OCI-LY1 (cell line): Measurements from ENCODE around the gene FYCO1.

Source experiments
- H2AFZ ChIP-seq: fragments of 200-600 bp; sonication (generic), shearing (Covaris generic); 2 replicates; pipeline ENCODE4 v1.6.0; 2014; ENCODE audit warnings: antibody characterized with exemption, mild to moderate bottlenecking, low read length
- H3F3A ChIP-seq: fragments of 200-600 bp; sonication (generic), shearing (Covaris generic); 2 replicates; pipeline ENCODE4 v1.6.0; 2014; ENCODE audit warnings: mild to moderate bottlenecking, antibody characterized with exemption, low read length, moderate library complexity; ENCODE audit not compliant: insufficient read depth
- H3K27ac ChIP-seq: fragments of 200-600 bp; sonication (generic); 2 replicates; pipeline ENCODE4 v1.5.1; 2014; ENCODE audit warnings: low read length, mixed run types, mild to moderate bottlenecking, low read depth; ENCODE audit not compliant: poor library complexity, severe bottlenecking
- H3K27me3 ChIP-seq: fragments of 200-600 bp; sonication (generic); 2 replicates; pipeline ENCODE4 v1.6.0; 2014; ENCODE audit warnings: antibody characterized with exemption, mild to moderate bottlenecking, low read length, moderate library complexity; ENCODE audit not compliant: insufficient read depth
- H3K36me3 ChIP-seq: fragments of 200-600 bp; sonication (generic); 2 replicates; pipeline ENCODE4 v1.6.1; 2014; ENCODE audit warnings: mild to moderate bottlenecking, antibody characterized with exemption, low read length, moderate library complexity, mixed read lengths; ENCODE audit not compliant: insufficient read depth
- H3K4me1 ChIP-seq: fragments of 200-600 bp; sonication (generic); 2 replicates; pipeline ENCODE4 v1.5.1; 2014; ENCODE audit warnings: mild to moderate bottlenecking, low read length, moderate library complexity; ENCODE audit not compliant: insufficient read depth, severe bottlenecking
- H3K4me2 ChIP-seq: fragments of 200-600 bp; sonication (generic), shearing (Covaris generic); 2 replicates; pipeline ENCODE4 v1.6.1; 2014; ENCODE audit warnings: low read length
- H3K4me3 ChIP-seq: fragments of 200-600 bp; sonication (generic); 2 replicates; pipeline ENCODE4 v1.5.1; 2014; ENCODE audit warnings: low read length, low read depth, mild to moderate bottlenecking, mixed read lengths; ENCODE audit not compliant: poor library complexity, severe bottlenecking
- H3K79me2 ChIP-seq: fragments of 200-600 bp; shearing (Covaris generic); 2 replicates; pipeline ENCODE4 v1.6.1; 2016; ENCODE audit warnings: mixed run types, low read length, mixed read lengths; ENCODE audit not compliant: insufficient read depth
- H3K9ac ChIP-seq: fragments of 200-600 bp; sonication (generic), shearing (Covaris generic); 2 replicates; pipeline ENCODE4 v1.6.1; 2014; ENCODE audit warnings: mild to moderate bottlenecking, low read length, mixed read lengths
- H3K9me2 ChIP-seq: fragments of 200-600 bp; sonication (generic), shearing (Covaris generic); 2 replicates; pipeline ENCODE4 v1.6.1; 2014; ENCODE audit warnings: low read depth, mild to moderate bottlenecking, low read length, mixed read lengths
- H3K9me3 ChIP-seq: fragments of 200-600 bp; shearing (Covaris generic); 2 replicates; pipeline ENCODE4 v1.6.1; 2014; ENCODE audit warnings: low read length, mixed read lengths
- H4K20me1 ChIP-seq: fragments of 200-600 bp; sonication (generic), shearing (Covaris generic); 2 replicates; pipeline ENCODE4 v1.6.0; 2016; ENCODE audit warnings: mild to moderate bottlenecking, low read length; ENCODE audit not compliant: insufficient read depth
- CTCF ChIP-seq: fragments of 200-600 bp; sonication (generic), shearing (Covaris generic); IDR thresholded peaks from 2 replicates; pipeline ENCODE4 v1.5.1; 2017; ENCODE audit warnings: mild to moderate bottlenecking, antibody characterized with exemption, low read length, moderate library complexity, mixed read lengths
- EZH2 ChIP-seq: fragments of 200-600 bp; sonication (generic), shearing (Covaris generic); IDR thresholded peaks from 2 replicates; pipeline ENCODE4 v1.8.0; 2017; ENCODE audit warnings: borderline replicate concordance, mixed run types, mild to moderate bottlenecking, antibody characterized with exemption, low read length, moderate library complexity, mixed read lengths

FYCO1 gene

GRCh38 chr3:45966950-45967640, 28.5 kb downstream of the FYCO1 start:
- Histone ChIP-seq H3F3A (no peaks in the 10 kb centered on the region), H3K27ac (no peak overlapping the region), H3K9ac (no peak overlapping the region), H2AFZ (no peak overlapping the region), H3K4me1 (peaks cover under 1% of the 10 kb centered on the region), H3K4me3 (no peak overlapping the region), H3K79me2 (no peaks in the 10 kb centered on the region), H3K36me3 (peaks cover 94% of the 10 kb centered on the region), H3K27me3 (no peaks in the 10 kb centered on the region), H3K9me2 (no peaks in the 10 kb centered on the region), H3K4me2 (no peak overlapping the region), H4K20me1 (no peaks in the 10 kb centered on the region), H3K9me3 (no peaks in the 10 kb centered on the region)
- TF ChIP-seq CTCF = no peak
- TF ChIP-seq EZH2 = no peak

- Histone ChIP-seq H3K27me3 (no peaks in the 10 kb centered on the region), H3K9ac (no peak overlapping the region), H3K4me1 (no peaks in the 10 kb centered on the region), H3K27ac (no peak overlapping the region), H3F3A (no peaks in the 10 kb centered on the region), H3K9me3 (no peaks in the 10 kb centered on the region), H3K4me3 (no peak overlapping the region), H3K4me2 (no peak overlapping the region), H3K36me3 (peaks cover 94% of the 10 kb centered on the region), H3K9me2 (no peaks in the 10 kb centered on the region), H2AFZ (no peak overlapping the region), H4K20me1 (no peaks in the 10 kb centered on the region), H3K79me2 (no peaks in the 10 kb centered on the region)
- TF ChIP-seq CTCF = no peak
- no peak for TF ChIP-seq EZH2
These were observed 29.2 kb downstream of the FYCO1 start for GRCh38 chr3:45966371-45966791.

GRCh38 chr3:45965653-45966052, 30.0 kb downstream of the FYCO1 start:
- H3K4me2 ChIP-seq = no peak overlapping the region
- TF ChIP-seq CTCF = no peak
- TF ChIP-seq EZH2 = no peak
- H2AFZ ChIP-seq = no peak overlapping the region
- no peaks in the 10 kb centered on the region for H3K9me3 ChIP-seq
- H3K27me3 ChIP-seq = no peaks in the 10 kb centered on the region
- no peaks in the 10 kb centered on the region for H3K9me2 ChIP-seq
- H3K4me1 ChIP-seq = no peaks in the 10 kb centered on the region
- no peaks in the 10 kb centered on the region for H3K79me2 ChIP-seq
- no peaks in the 10 kb centered on the region for H4K20me1 ChIP-seq
- H3K27ac ChIP-seq = no peak overlapping the region
- no peak overlapping the region for H3K9ac ChIP-seq
- no peaks in the 10 kb centered on the region for H3F3A ChIP-seq
- peaks cover 97% of the 10 kb centered on the region for H3K36me3 ChIP-seq
- H3K4me3 ChIP-seq = no peak overlapping the region
